GM21423 (cell line): ENCODE results near the gene VPS33B.

Source experiments
- ATAC-seq: cut with Tn5 transposase; IDR thresholded peaks from one replicate; pipeline ENCODE4 v1.9.1; 2021; ENCODE audit warnings: mild to moderate bottlenecking, moderate library complexity; ENCODE audit not compliant: unreplicated experiment

Gene VPS33B

DNA sequence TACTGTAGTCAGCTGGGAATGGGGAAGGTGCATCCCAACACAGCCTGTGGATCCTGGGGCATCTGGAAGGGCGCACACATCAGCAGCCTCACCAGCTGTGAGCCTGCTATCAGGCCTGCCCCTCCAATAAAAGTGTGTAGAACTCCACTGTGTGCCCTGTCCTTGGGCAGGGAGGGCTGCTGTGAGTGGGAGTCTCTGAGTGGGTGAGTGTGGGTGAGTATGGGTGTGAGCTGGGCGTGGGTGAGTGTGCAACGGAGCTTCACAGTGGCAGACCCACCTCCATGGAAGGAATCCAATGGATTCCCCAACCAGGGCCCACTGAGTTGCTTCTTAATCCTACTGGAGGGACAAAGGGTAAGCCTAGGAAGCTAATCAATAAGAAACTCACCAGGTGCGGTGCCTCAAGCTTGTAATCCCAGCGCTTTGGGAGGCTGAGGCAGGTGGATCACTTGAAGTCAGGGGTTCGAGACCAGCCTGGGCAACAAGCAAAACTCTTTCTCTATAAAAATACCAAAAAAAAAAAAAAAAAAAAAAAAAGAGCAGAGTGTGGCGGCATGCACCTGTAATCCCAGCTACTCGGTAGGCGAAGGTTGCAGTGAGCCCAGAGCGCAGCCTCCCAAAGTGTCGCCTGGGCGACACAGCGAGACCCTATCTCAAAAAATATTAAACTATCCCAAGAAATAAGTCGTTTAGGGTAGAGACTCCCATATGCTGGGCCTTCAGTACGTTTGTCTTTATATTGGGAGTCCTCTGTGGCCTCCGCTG, 68.3 kb downstream of the VPS33B start:
- ATAC-seq, result no peak

DNA sequence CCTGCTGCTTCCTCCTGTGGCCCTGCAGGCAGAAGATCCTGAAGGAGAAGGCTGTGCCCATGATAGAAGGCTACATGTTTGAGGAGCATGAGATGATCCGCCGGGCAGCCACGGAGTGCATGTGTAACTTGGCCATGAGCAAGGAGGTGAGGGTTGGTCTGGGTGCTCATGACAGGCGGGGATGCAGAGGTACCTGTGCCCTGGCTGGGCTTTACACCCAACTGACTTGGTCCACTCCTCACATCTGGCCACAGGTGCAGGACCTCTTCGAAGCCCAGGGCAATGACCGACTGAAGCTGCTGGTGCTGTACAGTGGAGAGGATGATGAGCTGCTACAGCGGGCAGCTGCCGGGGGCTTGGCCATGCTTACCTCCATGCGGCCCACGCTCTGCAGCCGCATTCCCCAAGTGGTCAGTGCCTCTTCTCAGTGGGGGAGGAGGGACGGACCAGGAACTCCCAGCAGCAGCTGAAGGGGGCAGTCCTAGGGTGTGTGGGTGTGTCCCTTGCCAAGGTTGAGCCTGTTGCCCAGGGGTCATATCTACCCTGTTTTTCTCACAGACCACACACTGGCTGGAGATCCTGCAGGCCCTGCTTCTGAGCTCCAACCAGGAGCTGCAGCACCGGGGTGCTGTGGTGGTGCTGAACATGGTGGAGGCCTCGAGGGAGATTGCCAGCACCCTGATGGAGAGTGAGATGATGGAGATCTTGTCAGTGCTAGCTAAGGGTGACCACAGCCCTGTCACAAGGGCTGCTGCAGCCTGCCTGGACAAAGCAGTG, 69.3 kb downstream of the VPS33B start:
- no peak for ATAC-seq

DNA sequence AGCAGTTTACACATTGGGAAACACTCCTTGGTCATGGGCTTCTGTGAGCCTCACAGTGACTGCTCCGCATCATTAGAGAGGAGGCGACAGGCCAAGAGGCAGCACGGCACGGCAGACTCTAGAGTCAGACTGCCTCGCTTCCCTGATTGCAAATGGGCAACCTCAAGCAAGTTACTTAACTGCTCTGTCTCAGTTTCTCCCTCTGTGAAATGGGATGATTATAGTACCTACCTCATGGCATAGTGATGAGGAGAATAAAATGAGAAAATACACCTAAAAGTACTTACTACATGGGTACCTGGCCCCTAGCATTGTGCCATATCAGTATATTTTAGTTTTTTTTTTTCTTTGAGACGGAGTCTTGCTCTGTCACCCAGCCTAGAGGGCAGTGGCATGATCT, 71.7 kb downstream of the VPS33B start:
- no peak for ATAC-seq

DNA sequence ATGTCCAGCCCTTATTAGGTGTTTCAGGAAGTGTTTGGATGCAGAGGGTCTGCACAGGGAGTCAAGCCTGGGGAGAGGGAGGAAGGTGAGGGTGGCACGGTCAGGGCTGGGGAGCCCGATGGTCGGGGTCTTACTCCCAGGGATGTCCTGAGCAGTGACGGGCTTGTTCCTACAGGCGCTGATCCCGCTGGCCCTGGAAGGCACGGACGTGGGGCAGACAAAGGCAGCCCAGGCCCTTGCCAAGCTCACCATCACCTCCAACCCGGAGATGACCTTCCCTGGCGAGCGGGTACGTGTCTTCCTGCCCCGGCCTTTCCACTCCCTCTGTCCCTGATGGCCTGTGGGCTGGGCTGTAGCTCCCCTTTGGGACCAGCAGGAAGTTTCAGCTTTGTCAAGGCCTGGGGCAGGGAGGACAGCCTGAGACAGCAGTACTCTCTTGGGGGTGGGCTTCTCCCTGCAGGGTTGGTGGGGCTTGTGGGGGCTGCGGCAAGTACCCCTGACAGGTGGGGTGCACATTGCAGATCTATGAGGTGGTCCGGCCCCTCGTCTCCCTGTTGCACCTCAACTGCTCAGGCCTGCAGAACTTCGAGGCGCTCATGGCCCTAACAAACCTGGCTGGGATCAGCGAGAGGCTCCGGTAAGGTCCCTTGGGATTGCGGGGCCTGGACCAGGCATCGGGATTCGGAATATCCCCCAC, 72.3 kb downstream of the VPS33B start:
- ATAC-seq, result no peak
